GM18951 (cell line): ENCODE measurements around the gene CD55.

Experiments used
- POLR2A ChIP-seq: IDR thresholded peaks from 4 replicates; pipeline ENCODE4 v1.6.1; 2011; ENCODE audit warnings: mild to moderate bottlenecking; ENCODE audit not compliant: insufficient read length, insufficient read depth; ENCODE audit errors: extremely low read depth
- in situ Hi-C: fragments of 300-500 bp; cut with MboI; formaldehyde crosslinking; loops from one replicate; pipeline ENCODE4 v1.12.0; 2022; ENCODE audit warnings: low sequenced_read_pairs, mixed read lengths, inconsistent platforms; ENCODE audit not compliant: unreplicated experiment

Gene CD55

GRCh38 chr1:207298186-207298585, 23.3 kb upstream of the CD55 start:
- TF ChIP-seq POLR2A = no peak
- in situ Hi-C loops = no loop called here

- TF ChIP-seq POLR2A = no peak
- in situ Hi-C loops = no loop called here
These were observed 22.7 kb upstream of the CD55 start for GRCh38 chr1:207298636-207299398.

GRCh38 chr1:207300970-207301369, 20.5 kb upstream of the CD55 start:
- TF ChIP-seq POLR2A = no peak
- in situ Hi-C loops = no loop called here

GRCh38 chr1:207302618-207303393, 18.7 kb upstream of the CD55 start:
- in situ Hi-C loops = no loop called here
- TF ChIP-seq POLR2A = no peak

- in situ Hi-C loops = no loop called here
- TF ChIP-seq POLR2A = no peak
These were observed 16.6 kb upstream of the CD55 start for GRCh38 chr1:207304710-207305488.

GRCh38 chr1:207305489-207305873, 16.0 kb upstream of the CD55 start:
- in situ Hi-C loops = no loop called here
- TF ChIP-seq POLR2A = no peak

- in situ Hi-C loops = no loop called here
- no peak for TF ChIP-seq POLR2A
These were observed 15.5 kb upstream of the CD55 start for GRCh38 chr1:207306023-207306422.

GRCh38 chr1:207306603-207307002, 14.9 kb upstream of the CD55 start:
- in situ Hi-C loops = no loop called here
- TF ChIP-seq POLR2A = no peak

- no peak for TF ChIP-seq POLR2A
- in situ Hi-C loops = no loop called here
These were observed 12.9 kb upstream of the CD55 start for GRCh38 chr1:207308451-207309190.

GRCh38 chr1:207309745-207310273, 11.7 kb upstream of the CD55 start:
- no peak for TF ChIP-seq POLR2A
- in situ Hi-C loops = loop anchor here (10.0 kb wide), 1 partner anchor 95 kb away; no protein-coding TSS in a partner anchor

- in situ Hi-C loops = loop anchor here (10.0 kb wide), 1 partner anchor 93 kb away; no protein-coding TSS in a partner anchor
- no peak for TF ChIP-seq POLR2A
These were observed 9.4 kb upstream of the CD55 start for GRCh38 chr1:207311888-207312603.

GRCh38 chr1:207312604-207312920, 8.9 kb upstream of the CD55 start:
- no peak for TF ChIP-seq POLR2A
- in situ Hi-C loops = loop anchor here (10.0 kb wide), 1 partner anchor 92 kb away; no protein-coding TSS in a partner anchor

- in situ Hi-C loops = loop anchor here (10.0 kb wide), 1 partner anchor 92 kb away; no protein-coding TSS in a partner anchor
- TF ChIP-seq POLR2A = no peak
These were observed 8.3 kb upstream of the CD55 start for GRCh38 chr1:207313131-207313530.
